ENCODE measurements around the gene ZFP82. TPM values are rescaled to one million over a fixed set of nuclear protein-coding genes. Genes with fewer than 3 reads are reported as not detected.

The ZFP82 gene
- 3.9 and 5.0 TPM in 2 replicates for total RNA-seq (2012; rRNA removed)
- 1.4 and 1.6 TPM in 2 replicates for polyA plus RNA-seq (2012; rRNA removed)
- polyA plus RNA-seq (2012; cell fraction: cytosol; rRNA removed): 0.31 and 0.63 TPM in 2 replicates
- polyA plus RNA-seq (2012; cell fraction: nucleus; rRNA removed; ENCODE audit: low replicate concordance): 0.32 and 2.1 TPM in 2 replicates
- Bru-seq, nascent RNA: percentile 70 among the genes with signal in this experiment
- BruChase-seq, experiment 1, labeled RNA remaining after a 6-hour chase: percentile 73 among the genes with signal in this experiment
- percentile 68 among the genes with signal in this experiment for BruChase-seq, experiment 2, labeled RNA remaining after a 2-hour chase
- long read RNA-seq, partial matches to known transcripts: 0 of 6 reads
- long read RNA-seq, other reads (novel, unspliced or antisense): 3 of 6 reads

- WGBS, 2 experiments (ENCODE audit: extremely low coverage in 2 of 2, insufficient read length in 1 of 2): 1% methylated on average over 51 of the region's 70 CpGs; no CpG with 5 or more reads in 1 of the 2 experiments
- peak within 1 kb of the TSS; percentile 99 for H2AFZ ChIP-seq (replicated peaks; ENCODE audit: low read length, poor library complexity)
- H3K9me3 ChIP-seq (ENCODE audit: control insufficient read depth, insufficient read depth, low read length): peaks cover 5% of the 10 kb centered on the region
- H2AK5ac ChIP-seq (ENCODE audit: low read depth, low read length): 0 out of 2 replicates have a peak within 1 kb of the TSS, but pooled peaks have one; percentile 36
- H3K27me3 ChIP-seq (ENCODE audit: control insufficient read depth, insufficient read depth, low read length): no peaks in the 10 kb centered on the region
- H3K36me3 ChIP-seq (ENCODE audit: control insufficient read depth, insufficient read depth, low read length): no peaks in the 10 kb centered on the region; the same call in 1 of the 2 replicates
- peak within 1 kb of the TSS; percentile 81 for H3K27ac ChIP-seq (ENCODE audit: insufficient read depth, low read length)
- peak within 1 kb of the TSS; percentile 78 for H3K4me2 ChIP-seq (ENCODE audit: low read depth, low read length)
- H4K20me1 ChIP-seq (ENCODE audit: insufficient read depth, low read length): no peaks in the 10 kb centered on the region
- DNase-seq (peak; percentile 68), ATAC-seq (ENCODE audit: low read depth) (peak; percentile 92)
- no peaks in the 10 kb centered on the region for H3K9me1 ChIP-seq (ENCODE audit: insufficient read depth, low read length)
- peak within 1 kb of the TSS; percentile 89 to 98 for H4K8ac ChIP-seq (ENCODE audit: low read depth in 2 of 2, low read length in 2 of 2)
- peak within 1 kb of the TSS; percentile 41 for H3K56ac ChIP-seq (ENCODE audit: extremely low read depth, insufficient read depth, low read length)
- peak within 1 kb of the TSS; percentile 67 for H3K4ac ChIP-seq (ENCODE audit: low read depth, low read length)
- peak within 1 kb of the TSS; percentile 79 for H2BK5ac ChIP-seq (ENCODE audit: low read depth, low read length, poor library complexity, severe bottlenecking)
- H2AK9ac ChIP-seq (replicated peaks; ENCODE audit: low read depth, low read length, poor library complexity): peak within 1 kb of the TSS; percentile 60
- H4K91ac ChIP-seq (ENCODE audit: insufficient read depth, low read depth, low read length): peak within 1 kb of the TSS; percentile 84
- peak within 1 kb of the TSS; percentile 80 for H3K9ac ChIP-seq (ENCODE audit: low read depth, low read length)
- peak within 1 kb of the TSS; percentile 66 for H3K4me3 ChIP-seq (ENCODE audit: insufficient read depth, low read depth, low read length)
- H4K5ac ChIP-seq (ENCODE audit: low read depth, low read length): peak within 1 kb of the TSS; percentile 73
- BruUV-seq (replicated peaks): no TSS peak
- ChIA-PET CTCF (no interaction called here), POLR2A (ENCODE audit: unreplicated experiment) (no interaction called here)
- no peak within 1 kb of the TSS for H2BK15ac ChIP-seq (ENCODE audit: low read depth, low read length)
- H3K4me1 ChIP-seq (ENCODE audit: control insufficient read depth, insufficient read depth, low read length): peaks cover 5% of the 10 kb centered on the region; the same call in 1 of the 2 replicates
- dilution Hi-C loops (cut with HindIII; ENCODE audit: low sequenced_read_pairs, unreplicated experiment) (no loop called here), in situ Hi-C loops (cut with MboI; ENCODE audit: low sequenced_read_pairs) (no loop called here), intact Hi-C loops (cut with micrococcal nuclease) (loop anchor here (5.0 kb wide), 1 partner anchor 41 kb away; the partner anchor contains the start of gene ZFP14)
- H3K23ac ChIP-seq (ENCODE audit: low read depth, low read length): peak within 1 kb of the TSS; percentile 28
- H2BK120ac ChIP-seq (ENCODE audit: low read depth, low read length): peak within 1 kb of the TSS; percentile 30; the same call in 1 of the 2 replicates
- peak within 1 kb of the TSS; percentile 67 for H3K14ac ChIP-seq (replicated peaks; ENCODE audit: low read depth, low read length)
- TF ChIP-seq RAD21 (IDR thresholded peaks at IDR 0.05; ENCODE audit: low read length) (no peak), MAZ (IDR thresholded peaks at IDR 0.05; ENCODE audit: borderline replicate concordance, low read depth, low read length) (peak; percentile 30; the same call in 1 of the 2 replicates)
- H3K79me1 ChIP-seq (ENCODE audit: low read depth in 1 of 2, low read length in 2 of 2): peaks cover 5 to 11% of the 10 kb centered on the region in 2 experiments
- no peak within 1 kb of the TSS for H2BK20ac ChIP-seq (ENCODE audit: low read depth, low read length)
- H3K18ac ChIP-seq (ENCODE audit: low read depth, low read length): peak within 1 kb of the TSS; percentile 65
Observed at GRCh38 chr19:36418287-36419001, at the start of gene ZFP82. Gene ZFP82, minus strand, starts transcription at chr19:36418644. Its CDS starts 8,855 bp downstream, at chr19:36409789.

Data from IMR-90 (cell line).